ENCODE results near the gene TMEM51.

The TMEM51 gene

GRCh38 chr1:15251857-15252835 is 98.6 kb downstream of the TMEM51 start:
- no peak for DNase-seq

DNA sequence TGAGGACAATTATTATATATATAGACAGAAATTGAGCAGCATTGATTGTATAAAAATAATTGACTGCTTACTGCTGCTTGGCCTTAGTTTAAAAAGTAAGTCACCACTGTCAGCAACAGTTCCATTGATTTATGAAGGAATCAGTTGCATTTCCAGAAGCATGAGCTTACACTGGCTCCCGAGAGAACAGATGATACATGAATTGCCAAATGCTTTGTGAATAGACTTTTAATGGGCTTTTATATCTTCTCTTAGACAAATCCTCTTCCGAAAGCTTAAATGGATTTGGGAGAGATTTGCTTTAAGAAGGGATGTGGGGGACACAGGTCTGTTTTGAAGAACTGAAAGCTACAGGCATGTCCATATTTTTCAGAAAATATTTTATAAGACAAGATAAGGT is 101.0 kb downstream of the TMEM51 start:
- no peak for DNase-seq

GRCh38 chr1:15255582-15256149 is 102.1 kb downstream of the TMEM51 start:
- no peak for DNase-seq

- DNase-seq: no peak
Measured at GRCh38 chr1:15256584-15256983, 103.0 kb downstream of the TMEM51 start.

- DNase-seq: no peak
Measured at GRCh38 chr1:15257309-15257708, 103.8 kb downstream of the TMEM51 start.

- no peak for DNase-seq
Measured at GRCh38 chr1:15258833-15259621, 105.5 kb downstream of the TMEM51 start.

DNA sequence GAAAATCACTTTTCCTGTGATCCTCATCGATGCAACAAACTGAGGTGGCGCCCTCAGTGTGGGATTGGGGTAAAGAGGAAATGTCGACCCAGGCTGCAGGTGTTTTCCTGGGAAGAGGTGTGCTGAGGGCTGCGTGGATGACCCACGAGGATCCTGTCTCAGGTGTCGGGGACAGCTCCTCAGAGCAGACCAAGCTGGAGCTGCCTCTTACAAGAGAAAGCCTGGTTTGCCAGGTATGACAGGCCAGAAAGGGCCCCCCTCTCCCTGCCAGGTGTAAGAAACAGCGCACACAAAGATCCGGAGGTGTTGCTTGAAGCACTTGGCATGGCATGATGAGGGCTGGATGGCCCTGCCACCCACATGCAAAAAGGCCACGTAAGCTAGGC is 106.1 kb downstream of the TMEM51 start:
- no peak for DNase-seq

DNA sequence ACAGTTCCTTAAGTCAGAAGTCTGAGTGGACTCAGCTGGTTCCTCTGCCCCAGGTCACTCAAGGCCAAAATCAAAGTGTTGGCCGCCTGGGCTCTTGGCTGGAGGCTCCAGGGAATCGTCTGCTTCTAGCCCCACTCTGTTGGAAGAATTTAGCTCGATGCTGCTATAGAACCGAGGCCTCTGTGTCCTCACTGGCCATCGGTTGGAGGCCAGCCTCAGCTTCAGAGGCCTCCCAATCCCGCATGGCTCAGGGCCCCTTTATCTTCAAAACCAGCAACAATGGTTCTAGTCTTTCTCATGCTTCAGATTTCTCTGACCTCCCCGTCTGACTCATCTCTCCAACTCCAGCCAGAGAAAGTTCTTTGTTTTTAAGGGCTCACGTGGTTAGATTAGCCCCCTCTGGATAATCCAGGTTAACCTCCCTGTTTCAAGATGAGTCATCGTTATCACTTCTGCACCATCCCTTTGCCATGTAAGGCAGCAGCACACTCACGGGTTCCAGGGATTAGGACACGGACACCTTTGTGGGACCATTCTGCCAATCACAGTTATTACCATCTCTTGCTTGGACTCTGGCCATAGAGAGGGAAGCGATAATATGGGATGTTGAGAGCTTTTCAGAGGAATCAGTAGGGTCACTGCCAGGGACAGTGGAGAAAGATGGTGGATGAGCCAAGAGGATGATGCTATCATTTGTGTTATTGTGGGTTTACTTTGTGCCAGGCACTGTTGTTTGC is 107.0 kb downstream of the TMEM51 start:
- no peak for DNase-seq

GRCh38 chr1:15261155-15262002 is 107.8 kb downstream of the TMEM51 start:
- no peak for DNase-seq

DNA sequence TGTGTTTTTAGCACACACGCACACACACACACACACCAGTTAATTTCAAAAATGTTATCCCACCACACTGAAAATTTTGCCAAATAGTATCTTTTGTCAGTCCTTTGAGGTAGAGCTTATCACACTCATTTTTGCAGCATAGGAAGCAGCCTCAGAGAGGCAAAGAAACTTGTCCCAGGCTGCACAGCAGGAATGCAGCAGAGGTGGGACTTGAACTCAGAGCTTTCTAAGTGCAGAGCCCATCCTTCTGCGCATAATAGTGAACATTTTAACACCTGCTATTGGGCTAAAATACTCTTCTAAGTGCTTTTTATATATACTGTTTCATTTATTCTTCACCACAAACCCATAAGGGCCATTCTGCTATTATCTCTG is 108.4 kb downstream of the TMEM51 start:
- DNase-seq: no peak

DNA sequence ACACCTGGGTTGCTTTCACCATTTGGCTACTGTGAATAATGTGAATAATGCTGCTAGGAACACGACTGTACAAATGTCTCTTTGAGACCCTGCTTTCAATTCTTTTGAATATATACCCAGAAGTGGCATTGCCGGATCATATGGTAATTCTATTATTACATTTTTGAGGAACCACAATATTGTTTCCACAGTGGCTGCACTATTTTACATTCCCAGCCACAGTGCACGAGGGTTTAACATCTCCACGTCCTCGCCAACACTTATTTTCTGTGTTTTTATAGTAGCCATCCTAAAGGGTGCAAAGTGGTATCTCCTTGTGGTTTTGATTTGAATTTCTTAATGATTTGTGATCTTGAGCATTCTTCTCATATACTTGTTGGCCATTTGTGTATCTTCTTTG is 109.2 kb downstream of the TMEM51 start:
- no peak for DNase-seq

DNA sequence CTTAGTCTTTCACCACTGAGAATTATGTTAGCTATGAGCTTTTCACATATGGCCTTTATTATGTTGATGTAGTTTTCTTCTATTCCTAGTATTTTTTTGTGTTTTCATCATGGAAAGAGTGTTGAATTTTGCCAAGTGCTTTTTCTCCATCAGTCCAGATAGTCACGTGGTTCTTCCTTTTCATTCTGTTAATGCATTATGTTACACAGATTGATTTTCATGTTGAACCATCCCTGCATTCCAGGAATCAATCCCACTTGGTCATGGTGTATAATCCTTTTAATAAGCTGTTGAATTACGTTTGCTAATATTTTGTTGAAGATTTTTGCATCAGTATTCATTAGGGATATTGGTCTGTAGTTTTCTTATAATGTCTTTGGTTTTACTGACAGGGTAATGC is 111.2 kb downstream of the TMEM51 start:
- no peak for DNase-seq

Measured in CD4-positive, alpha-beta T cell treated with Interleukin-10 for 1 hour (primary cell).